HepG2 (cell line): ENCODE results near the gene DRG1. TPM values are rescaled to one million over a fixed set of nuclear protein-coding genes. Genes with fewer than 3 reads are reported as not detected.

Source experiments
- ATAC-seq: fragments of 200-7000 bp; cut with Tn5 transposase; 3 replicates; pipeline ENCODE4 v1.9.1; 2020; ENCODE audit warnings: mild to moderate bottlenecking, moderate library complexity
- BruUV-seq: library from RNA; stranded (reverse); fragments of 400-500 nt; replicated peaks from 2 replicates; lab custom pipeline; 2021; lab: Mats Ljungman, UMichigan
- CTCF ChIA-PET: fragments of 300-600 bp; formaldehyde crosslinking; extraction: SDS; loops from one replicate; lab custom pipeline; 2021; ENCODE audit warnings: low total read pairs, inconsistent platforms, low intra/inter-chr PET ratio; lab: Yijun Ruan, JAX
- POLR2A ChIA-PET: fragments of 350-600 bp; sonication (Branson Sonifier 250); formaldehyde crosslinking; loops from one replicate; lab custom pipeline; 2020; ENCODE audit warnings: antibody characterized with exemption, inconsistent platforms; lab: Yijun Ruan, JAX
- DNase-seq: peaks from one replicate; pipeline ENCODE4 v3.0.0-alpha.2; 2015; ENCODE audit warnings: low spot score
- FAIRE-seq: peaks from 3 replicates; lab custom pipeline; 2011; peaks lifted over from hg19 to GRCh38; lab: Jason Lieb, UNC
- H2AFZ ChIP-seq: one replicate; pipeline ENCODE4 v1.6.1; 2011; ENCODE audit warnings: low read length, inconsistent platforms
- H3K27ac ChIP-seq: fragments of 300-600 bp; 3 replicates; pipeline ENCODE4 v1.8.0; 2011; ENCODE audit warnings: mixed run types, mild to moderate bottlenecking, mixed read lengths, low read length, inconsistent platforms; ENCODE audit not compliant: insufficient read depth; ENCODE audit errors: extremely low read length
- H3K27me3 ChIP-seq, 2 experiments: fragments of 200-600 bp in 1 of 2; 2 replicates in 1 of 2; 3 replicates in 1 of 2; pipeline versions ENCODE4 v1.6.0 to v1.8.0; 2011; ENCODE audit warnings: low read length in 2 of 2, mild to moderate bottlenecking in 2 of 2, moderate library complexity in 2 of 2, inconsistent platforms in 1 of 2; ENCODE audit not compliant: insufficient read depth in 2 of 2, control insufficient read depth in 1 of 2
- H3K36me3 ChIP-seq, 2 experiments: fragments of 200-600 bp in 1 of 2; replicated peaks in 1 of 2; 2 replicates in 1 of 2; 3 replicates in 1 of 2; pipeline versions ENCODE4 v1.5.1 to v1.8.0; 2011; ENCODE audit warnings: low read length in 2 of 2, inconsistent platforms in 1 of 2; ENCODE audit not compliant: insufficient read depth in 2 of 2, control insufficient read depth in 1 of 2
- H3K4me1 ChIP-seq: 2 replicates; pipeline ENCODE4 v1.5.1; 2012; ENCODE audit warnings: low read length, inconsistent platforms; ENCODE audit not compliant: insufficient read depth
- H3K4me2 ChIP-seq: 2 replicates; pipeline ENCODE4 v1.6.0; 2011; ENCODE audit warnings: low read depth, low read length, inconsistent platforms
- H3K4me3 ChIP-seq, 3 experiments: fragments of 200-600 bp in 1 of 3; sonication (generic), shearing (Covaris generic) in 1 of 3; replicated peaks in 1 of 3; 2 replicates each; pipeline ENCODE4 v1.5.1; 2011 to 2016; ENCODE audit warnings: low read length in 3 of 3, inconsistent platforms in 2 of 3, low read depth in 2 of 3, mild to moderate bottlenecking in 2 of 3, control low read depth in 1 of 3, mixed read lengths in 1 of 3; ENCODE audit not compliant: insufficient read depth in 1 of 3
- H3K79me2 ChIP-seq: one replicate; pipeline ENCODE4 v1.6.1; 2011; ENCODE audit warnings: low read length, inconsistent platforms; ENCODE audit not compliant: insufficient read depth
- H3K9ac ChIP-seq: 2 replicates; pipeline ENCODE4 v1.6.0; 2011; ENCODE audit warnings: mild to moderate bottlenecking, low read depth, low read length, inconsistent platforms; ENCODE audit not compliant: insufficient read depth
- H3K9me3 ChIP-seq: 2 replicates; pipeline ENCODE4 v1.5.1; 2012; ENCODE audit warnings: mild to moderate bottlenecking, low read length
- H4K20me1 ChIP-seq: 2 replicates; pipeline ENCODE4 v1.6.0; 2011; ENCODE audit warnings: inconsistent platforms, mild to moderate bottlenecking, low read length, moderate library complexity; ENCODE audit not compliant: insufficient read depth
- CEBPZ ChIP-seq: IDR thresholded peaks from 2 replicates; pipeline ENCODE4 v1.6.1; 2012; ENCODE audit warnings: low read length, improper control_type of control experiment
- HBP1 ChIP-seq: IDR thresholded peaks from 2 replicates; pipeline ENCODE4 v1.6.1; 2016; ENCODE audit warnings: low read depth, control low read depth
- ZBTB2 ChIP-seq: sonication (generic); formaldehyde crosslinking; IDR thresholded peaks from 2 replicates; pipeline ENCODE4 v1.8.0; 2022; ENCODE audit warnings: low read depth, missing genetic modification reagents
- ZMYM3 ChIP-seq: sonication (generic); formaldehyde crosslinking; IDR thresholded peaks from 2 replicates; pipeline ENCODE4 v1.5.1; 2020; ENCODE audit warnings: mild to moderate bottlenecking, missing genetic modification reagents
- ZNF629 ChIP-seq: sonication (generic); formaldehyde crosslinking; conservative IDR thresholded peaks from 2 replicates; pipeline ENCODE4 v1.5.0; 2020; ENCODE audit warnings: missing genetic modification reagents
- WGBS: methylation state at CpG from one replicate; pipeline ENCODE4 v1.1.6; 2017; ENCODE audit warnings: low lambda C conversion rate; 5-methylcytosine and 5-hydroxymethylcytosine counted together
- in situ Hi-C: cut with HindIII; loops from 2 replicates; pipeline ENCODE4 v1.10.0; 2017; ENCODE audit warnings: low pct_unique_long_range_greater_than_20kb; ENCODE audit not compliant: extremely low pct_ligation_motif_present
- intact Hi-C: fragments of 100-400 bp; cut with micrococcal nuclease; formaldehyde crosslinking; loops from one replicate; pipeline ENCODE4 v1.10.0; 2022; ENCODE audit not compliant: unreplicated experiment
- polyA plus RNA-seq, 8 experiments: library from polyadenylated mRNA; depleted of rRNA in 3 of 8; stranded (reverse) in 7 of 8; unstranded in 1 of 8; fragments of >200 nt; fragmentation: Illumina TruSeq in 4 of 8; extraction: Trizol in 4 of 8; gene quantifications; 2 replicates each; pipeline versions ENCODE4 v1.2.1 to v1.2.3, GENCODE V29; 2011 to 2016; ENCODE audit warnings: low read depth in 4 of 8, missing spikeins in 1 of 8, mixed read lengths in 1 of 8; ENCODE audit not compliant: insufficient read depth in 1 of 8
- total RNA-seq, 5 experiments: library from RNA; depleted of rRNA; stranded (reverse); fragments of >200 nt; fragmentation: Illumina TruSeq; extraction: Trizol; gene quantifications; 2 replicates each; pipeline ENCODE4 v1.2.3, GENCODE V29; 2016; ENCODE audit warnings: low read depth in 1 of 5

The DRG1 gene
- total and polyA plus RNA-seq, 2 of the 13 experiments (the other 11 are each of a cell fraction or from before 2014, with no cell fraction given) = 59.0 to 94.8 TPM

- intact Hi-C loops = no loop called here
Observed at GRCh38 chr22:31461699-31462098, 62.3 kb downstream of the DRG1 start.

More at GRCh38 chr22:31461699-31462098, 62.3 kb downstream of the DRG1 start:
- no peak for DNase-seq
- Histone ChIP-seq H3K4me3 (no peak overlapping the region), H2AFZ (no peak overlapping the region), H3K27me3 (no peaks in the 10 kb centered on the region), H4K20me1 (no peaks in the 10 kb centered on the region), H3K4me2 (no peak overlapping the region), H3K9ac (no peak overlapping the region), H3K79me2 (no peaks in the 10 kb centered on the region), H3K4me1 (no peaks in the 10 kb centered on the region), H3K27ac (no peak overlapping the region), H3K9me3 (no peaks in the 10 kb centered on the region), H3K36me3 (peaks cover 18 to 79% of the 10 kb centered on the region in 2 experiments)
- no peak for ATAC-seq
- ChIA-PET CTCF (no interaction called here), POLR2A (no interaction called here)
- FAIRE-seq = no peak
- TF ChIP-seq ZBTB2 (CRISPR knock-in tag) = no peak
- TF ChIP-seq HBP1 (CRISPR knock-in tag) = no peak
- TF ChIP-seq ZNF629 = peak; percentile 88
- peak; percentile 26; the same call in 1 of the 2 replicates for TF ChIP-seq ZMYM3 (CRISPR knock-in tag)
- no peak for TF ChIP-seq CEBPZ
- in situ Hi-C loops = no loop called here
- no TSS peak for BruUV-seq
- WGBS = 100% methylated on average over 3 of the region's 3 CpGs
